Measurements from ENCODE around the gene C17orf78. TPM values are rescaled to one million over a fixed set of nuclear protein-coding genes. Genes with fewer than 3 reads are reported as not detected.

C17orf78 gene
- not detected in 2 replicates for total RNA-seq

GRCh38 chr17:37375706-37376105 is at the start of gene C17orf78:
Gene C17orf78, plus strand, starts transcription at chr17:37375985. Its CDS starts 108 bp downstream, at chr17:37376093.

GRCh38 chr17:37406635-37407461 is 31.1 kb downstream of the C17orf78 start, which contains the start of the genes ACACA and TADA2A:
Gene ACACA, minus strand, starts transcription at chr17:37406836. Its CDS starts 537 bp downstream, at chr17:37406299.
Gene TADA2A, plus strand, starts transcription at chr17:37406886. Its CDS starts 4,480 bp downstream, at chr17:37411366.

Other genes starting within 250 kb of the C17orf78 start
- gene ACACA, start 30.9 kb downstream of the C17orf78 start, total RNA-seq: 49.8 and 55.5 TPM in 2 replicates
- gene TADA2A, start 30.9 kb downstream of the C17orf78 start, total RNA-seq: 19.2 and 21.3 TPM in 2 replicates
- gene DUSP14, start 113.9 kb downstream of the C17orf78 start, total RNA-seq: 49.9 and 51.3 TPM in 2 replicates
- 9.1 and 12.6 TPM in 2 replicates for gene SYNRG, start 233.4 kb downstream of the C17orf78 start, total RNA-seq